HPDE6-E6E7 (cell line): ENCODE data around the gene IL1R2.

Experiments
- DNase-seq: peaks from one replicate; pipeline ENCODE4 v3.0.0; 2011; ENCODE audit warnings: missing footprints; ENCODE audit errors: extremely low spot score

IL1R2 gene

DNA sequence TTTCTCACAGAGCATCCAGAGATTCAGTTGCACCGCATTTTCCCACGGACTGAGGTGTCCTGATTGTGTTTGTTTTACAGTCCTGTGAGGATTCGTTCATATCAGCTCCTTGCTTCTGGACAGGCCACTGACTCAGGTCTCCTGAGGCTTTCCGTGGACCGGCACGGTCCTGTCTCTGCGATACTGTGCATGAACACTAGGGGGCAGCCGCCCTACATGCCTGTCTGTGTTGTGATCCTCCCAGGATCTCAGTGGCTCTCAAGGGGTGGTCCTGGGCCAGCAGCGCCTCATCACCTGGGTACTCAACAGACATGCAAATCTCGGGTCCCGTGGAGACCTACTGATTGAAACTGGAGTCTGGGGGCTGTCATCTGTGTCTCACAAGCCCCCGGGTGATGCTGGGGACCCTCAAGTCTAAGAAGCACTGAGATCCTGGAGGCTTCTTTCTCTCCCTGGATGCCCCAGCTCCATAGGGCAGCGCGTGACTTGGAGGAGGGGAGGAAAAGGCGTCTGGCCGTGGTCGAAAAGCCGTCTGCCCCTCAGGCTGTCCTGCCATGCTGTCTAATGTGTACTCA is 28.9 kb downstream of the IL1R2 start:
- peak; percentile 83 for DNase-seq

DNA sequence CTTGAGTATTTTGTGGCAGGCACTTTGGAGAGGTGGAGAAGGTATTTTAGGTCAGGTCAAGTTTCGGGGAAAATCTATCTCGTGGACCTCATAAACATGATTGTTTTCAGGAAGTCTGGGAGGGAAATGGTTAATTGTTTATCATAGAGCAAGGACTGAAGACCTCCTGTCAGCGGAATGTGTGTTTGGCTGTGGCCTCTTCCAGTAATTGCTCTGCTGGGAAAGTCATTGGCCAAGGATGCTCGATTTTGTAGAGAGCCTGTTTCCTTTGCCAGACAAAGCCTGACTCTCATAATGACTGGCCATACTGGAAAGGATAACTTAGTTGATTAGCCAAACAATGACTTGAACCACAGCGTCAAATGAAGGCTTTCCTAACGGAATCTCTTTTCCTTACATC is 30.0 kb downstream of the IL1R2 start:
- DNase-seq = no peak

- no peak for DNase-seq
These were observed 31.3 kb downstream of the IL1R2 start for GRCh38 chr2:102022884-102023539.

DNA sequence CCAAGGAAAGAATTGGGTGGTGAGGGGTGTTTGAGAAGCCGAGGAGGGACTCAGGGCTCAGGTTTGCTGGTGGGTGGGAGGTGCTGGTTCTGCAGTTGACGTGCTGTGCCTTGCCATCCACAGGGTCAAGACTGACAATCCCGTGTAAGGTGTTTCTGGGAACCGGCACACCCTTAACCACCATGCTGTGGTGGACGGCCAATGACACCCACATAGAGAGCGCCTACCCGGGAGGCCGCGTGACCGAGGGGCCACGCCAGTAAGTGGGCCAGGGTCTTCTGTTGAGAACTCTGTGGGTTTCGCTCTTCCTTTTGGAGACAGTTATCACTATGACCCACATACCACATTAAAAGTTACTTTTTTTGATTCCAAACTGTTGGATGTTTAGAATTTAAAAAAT is 32.6 kb downstream of the IL1R2 start:
- no peak for DNase-seq

- no peak for DNase-seq
These were observed 33.3 kb downstream of the IL1R2 start for GRCh38 chr2:102025016-102025501.

DNA sequence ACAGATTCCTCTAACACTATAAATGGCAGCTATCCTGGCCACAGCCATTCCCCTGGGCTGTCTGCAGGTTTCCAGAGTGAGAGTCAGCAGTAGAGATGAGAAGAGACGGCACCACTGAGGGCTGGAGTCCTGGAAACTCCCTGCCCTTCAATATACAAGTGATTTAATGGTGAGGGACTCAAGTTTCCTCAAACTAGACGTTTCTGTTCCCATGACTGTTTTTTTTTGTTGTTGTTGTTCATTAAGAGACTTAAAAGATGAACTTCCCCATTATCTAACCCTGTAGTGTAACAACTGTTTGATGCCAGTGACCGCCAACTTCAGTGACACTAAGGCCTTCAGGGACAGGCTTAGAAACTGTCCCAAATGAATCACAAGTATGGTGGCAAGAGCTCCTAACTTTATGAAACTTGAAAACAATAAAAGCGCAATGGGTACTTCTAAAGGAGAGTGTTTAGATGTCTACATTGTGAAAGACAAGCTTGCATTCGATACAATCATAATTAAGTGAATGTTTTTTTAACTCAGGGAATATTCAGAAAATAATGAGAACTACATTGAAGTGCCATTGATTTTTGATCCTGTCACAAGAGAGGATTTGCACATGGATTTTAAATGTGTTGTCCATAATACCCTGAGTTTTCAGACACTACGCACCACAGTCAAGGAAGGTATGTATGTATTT is 34.0 kb downstream of the IL1R2 start:
- no peak for DNase-seq

DNA sequence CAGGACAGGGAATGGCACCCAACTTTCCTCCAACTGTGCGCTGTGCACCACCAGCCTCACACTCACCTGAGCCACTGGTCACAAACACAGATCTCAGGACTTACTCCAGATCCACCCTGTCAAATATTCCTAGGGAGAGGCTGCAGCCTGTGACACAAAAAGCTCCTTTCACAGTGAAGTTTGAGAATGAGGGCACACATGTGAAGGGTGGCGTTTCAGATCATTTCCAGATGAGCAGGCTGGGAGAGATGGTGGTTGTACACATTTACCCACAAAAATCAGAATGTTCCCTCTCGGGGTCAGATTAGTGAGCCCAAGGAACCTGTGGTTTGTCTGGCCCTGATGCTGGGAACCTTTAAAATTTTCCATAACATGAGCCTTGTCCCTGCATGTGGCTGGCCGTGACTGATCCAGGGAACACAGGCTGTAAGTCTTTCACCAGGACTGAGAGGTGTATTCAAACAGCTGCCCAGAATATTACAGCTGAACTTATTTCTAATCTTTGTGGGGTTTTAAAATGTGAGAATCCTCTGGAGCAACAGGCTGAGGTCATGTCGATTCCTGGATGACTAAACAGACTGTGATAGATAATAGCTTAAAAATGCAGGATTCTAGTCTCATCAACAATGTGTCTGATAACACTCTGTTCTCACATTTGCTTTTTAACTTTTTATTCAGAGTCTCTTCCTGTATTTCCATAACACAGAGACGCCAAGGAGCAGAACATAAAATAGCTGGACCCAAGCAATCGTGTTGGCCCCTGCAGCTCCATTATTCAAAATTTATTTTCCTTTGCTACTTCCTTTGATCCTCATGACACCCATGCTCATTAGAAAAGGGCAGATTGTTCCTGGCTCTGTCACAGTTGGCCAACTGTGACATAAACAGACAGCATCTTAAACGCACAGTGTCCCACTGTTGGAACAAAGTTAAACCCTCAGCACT is 35.5 kb downstream of the IL1R2 start:
- no peak for DNase-seq

- no peak for DNase-seq
These were observed 36.7 kb downstream of the IL1R2 start for GRCh38 chr2:102028470-102028869.

DNA sequence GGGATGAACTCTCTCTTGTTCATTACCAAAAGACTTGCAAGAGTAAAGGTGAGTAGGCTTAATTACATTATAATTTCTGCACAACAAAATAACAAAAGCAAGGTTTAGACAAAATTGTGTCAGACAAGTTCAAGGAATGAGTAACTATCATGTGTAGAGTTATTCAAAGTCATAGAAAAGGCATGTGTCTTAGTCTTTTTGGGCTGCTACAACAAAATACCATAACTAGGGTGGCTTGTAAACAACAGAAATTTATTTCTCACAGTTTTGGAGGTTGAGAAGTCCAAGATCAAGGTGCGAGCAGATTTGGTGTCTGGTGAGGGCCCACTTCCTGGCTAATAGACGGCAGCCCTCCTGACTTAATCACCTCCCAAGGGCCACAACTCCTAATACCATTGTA is 37.6 kb downstream of the IL1R2 start:
- DNase-seq = no peak

DNA sequence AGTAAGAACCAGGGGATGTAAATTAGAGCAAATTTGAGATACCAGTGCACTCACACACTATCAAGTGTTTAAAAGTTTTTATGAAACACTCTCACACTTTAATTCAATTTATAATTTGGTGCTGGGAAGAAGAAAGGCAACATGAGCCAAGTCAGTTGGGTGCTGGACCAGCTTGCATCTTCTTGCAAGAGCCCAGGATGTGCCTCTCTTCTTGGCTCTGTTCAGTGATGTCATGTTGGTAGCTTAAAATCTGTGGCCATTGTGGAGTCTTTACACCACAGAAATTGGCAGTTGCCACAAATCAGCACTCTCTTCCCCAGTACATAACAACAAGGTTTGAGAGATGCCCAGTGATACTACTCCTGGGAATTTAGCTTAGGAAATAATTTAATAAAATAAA is 38.2 kb downstream of the IL1R2 start:
- no peak for DNase-seq

DNA sequence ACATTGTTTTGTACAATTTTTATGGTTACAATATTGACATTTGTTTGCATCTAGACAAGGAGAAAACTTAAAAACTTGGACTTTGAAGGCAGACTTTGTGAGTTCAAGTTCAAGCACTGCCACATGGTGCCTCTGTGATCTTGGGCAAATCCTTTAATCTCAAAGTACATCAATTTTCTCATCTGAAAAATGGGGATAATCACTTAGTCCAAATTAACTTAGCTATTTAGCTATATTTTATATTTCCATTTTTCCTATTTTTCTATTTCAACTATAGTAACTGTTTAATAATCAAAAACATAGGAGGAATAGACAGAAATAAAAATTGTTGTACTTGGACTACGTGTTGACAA is 38.7 kb downstream of the IL1R2 start:
- DNase-seq = no peak

GRCh38 chr2:102030855-102031527 is 39.2 kb downstream of the IL1R2 start:
- no peak for DNase-seq

DNA sequence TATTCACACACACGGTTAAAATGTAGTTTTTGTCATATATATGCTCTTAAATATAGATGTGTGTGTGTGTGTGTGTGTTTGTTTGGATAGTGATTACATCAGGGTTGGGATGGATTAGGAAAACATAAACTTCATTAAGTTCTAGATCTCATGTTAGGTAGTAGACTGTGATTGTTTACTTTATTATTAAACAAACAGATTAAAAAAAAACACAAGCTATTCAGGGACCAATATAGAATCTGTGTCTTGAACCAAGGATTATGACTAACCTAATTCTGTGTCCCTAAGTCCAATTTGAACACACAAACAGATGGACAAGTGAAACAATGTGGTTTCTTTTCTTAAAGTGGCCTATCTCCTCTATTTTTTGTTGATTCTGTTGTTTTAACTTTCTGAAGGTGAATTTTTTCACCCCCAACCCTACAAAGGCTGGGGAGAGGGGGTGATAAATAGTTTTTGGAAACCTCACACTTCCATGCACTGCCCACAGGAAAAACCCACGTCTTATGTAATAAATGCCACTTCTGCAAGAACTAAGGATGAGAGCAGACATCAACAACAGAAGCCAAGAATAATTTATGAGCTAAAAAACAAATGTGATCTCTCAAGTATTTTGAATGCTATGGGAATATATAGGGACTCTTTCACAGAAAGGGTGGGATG is 40.7 kb downstream of the IL1R2 start:
- no peak for DNase-seq

DNA sequence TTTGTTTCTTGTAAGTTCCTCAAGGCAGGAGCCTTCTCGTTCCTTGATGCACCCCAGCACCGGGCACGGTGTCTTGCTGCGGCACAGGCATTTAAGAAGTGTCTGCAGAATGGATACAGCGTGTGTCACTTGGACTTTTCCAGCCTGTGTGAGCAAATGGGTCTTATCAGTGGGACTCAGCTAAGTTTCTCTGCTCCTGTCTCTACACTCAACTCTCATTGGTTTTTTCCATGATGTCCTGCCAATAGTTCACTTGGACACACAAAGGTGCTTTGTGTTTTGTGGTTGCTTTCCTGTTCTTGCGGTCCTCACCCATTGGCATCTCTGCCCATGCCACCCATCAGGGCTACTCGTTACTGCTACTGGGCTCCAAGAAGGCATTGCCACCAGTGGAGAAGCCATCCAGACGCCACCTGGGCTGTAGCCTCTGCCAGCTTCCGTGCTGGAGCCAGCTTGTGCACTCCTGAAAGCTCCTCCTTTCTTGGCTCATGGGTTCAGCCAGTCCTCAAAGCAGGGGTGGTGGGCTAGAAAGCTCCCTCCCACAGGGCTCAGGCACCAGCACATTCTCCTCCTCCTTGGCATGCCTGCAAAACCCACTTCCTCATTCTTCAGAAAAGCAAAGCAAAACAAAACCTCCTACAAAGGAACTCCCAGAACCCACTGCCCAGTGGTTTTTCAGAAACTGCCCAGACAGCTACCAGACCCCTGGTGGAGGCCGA is 41.4 kb downstream of the IL1R2 start:
- no peak for DNase-seq

DNA sequence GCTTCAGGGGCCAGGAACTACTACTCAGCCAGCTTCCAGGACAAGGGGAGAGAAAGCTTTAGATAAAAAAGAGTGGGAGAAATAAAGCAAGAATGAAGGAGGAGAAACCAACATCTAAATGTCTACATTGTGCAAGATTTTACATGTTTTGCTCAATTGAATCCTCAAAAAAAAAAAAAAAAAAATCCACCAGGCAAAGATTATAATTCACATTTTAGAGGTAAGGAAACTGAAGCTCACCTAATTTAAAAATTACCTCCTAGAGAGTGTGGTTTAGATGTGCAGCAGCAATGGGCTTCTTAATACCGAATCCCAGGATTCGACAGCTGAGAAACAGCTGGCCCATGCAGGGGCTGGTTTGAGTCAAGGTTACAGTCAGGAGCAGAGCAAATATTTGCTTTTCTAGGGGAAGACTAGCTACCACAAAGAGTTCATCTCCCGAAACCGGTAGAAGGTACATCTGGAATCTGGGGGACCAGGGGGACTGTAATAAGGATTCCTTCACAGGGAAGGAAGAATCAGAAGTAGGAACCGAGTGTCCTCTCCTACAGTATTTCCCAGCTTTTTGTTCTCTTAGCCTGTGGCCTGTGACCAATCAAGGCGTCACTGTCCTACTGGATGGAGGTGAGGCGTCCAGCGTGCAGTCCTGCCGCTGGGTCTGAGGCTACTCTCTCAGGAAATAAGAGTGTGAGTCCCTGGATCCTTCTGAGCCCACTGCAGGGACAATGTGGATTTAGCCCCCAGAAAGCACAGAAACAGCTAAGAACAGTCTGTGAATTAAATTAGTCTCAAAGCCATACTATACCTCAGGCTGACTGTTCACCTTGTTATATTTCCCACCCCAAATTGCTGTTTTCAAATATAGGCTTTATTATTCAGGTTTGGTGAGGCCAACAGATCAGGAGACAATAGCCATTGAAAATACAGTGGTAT is 42.3 kb downstream of the IL1R2 start:
- no peak for DNase-seq

- DNase-seq = no peak
These were observed 43.2 kb downstream of the IL1R2 start for GRCh38 chr2:102034683-102035548.

GRCh38 chr2:102037681-102038080 is 45.9 kb downstream of the IL1R2 start:
- DNase-seq = no peak

DNA sequence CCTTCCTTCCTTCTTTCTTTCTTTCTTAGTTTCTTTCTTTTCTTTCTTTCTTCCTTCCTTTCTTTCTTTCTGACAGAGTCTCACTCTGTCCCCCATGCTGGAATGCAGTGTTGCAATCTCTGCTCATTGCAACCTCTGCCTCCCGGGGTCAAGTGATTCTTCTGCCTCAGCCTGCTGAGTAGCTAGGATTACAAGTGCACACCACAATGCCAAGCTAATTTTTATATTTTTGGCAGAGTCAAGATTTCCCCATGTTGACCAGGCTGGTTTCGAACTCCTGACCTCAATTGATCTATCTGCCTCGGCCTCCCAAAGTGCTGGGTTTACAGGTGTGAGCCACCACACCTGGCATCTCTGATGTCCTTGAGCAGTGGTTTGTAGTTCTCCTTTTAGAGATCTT is 48.5 kb downstream of the IL1R2 start:
- DNase-seq = no peak
